GM12872 (cell line): Measurements from ENCODE around the gene WDR88.

ENCODE experiments used
- CTCF ChIP-seq: IDR thresholded peaks from 3 replicates; pipeline ENCODE4 v1.5.1; 2011; ENCODE audit warnings: low read depth, mild to moderate bottlenecking, low read length, moderate library complexity; ENCODE audit not compliant: insufficient read depth

The WDR88 gene

GRCh38 chr19:33195645-33196347 is 63.9 kb downstream of the WDR88 start:
- no peak for TF ChIP-seq CTCF

GRCh38 chr19:33196446-33197193 is 64.7 kb downstream of the WDR88 start:
- no peak for TF ChIP-seq CTCF

GRCh38 chr19:33197591-33198000 is 65.7 kb downstream of the WDR88 start:
- TF ChIP-seq CTCF = no peak

- TF ChIP-seq CTCF = no peak
Measured at GRCh38 chr19:33198169-33198568, 66.3 kb downstream of the WDR88 start.

GRCh38 chr19:33199441-33200265 is 67.7 kb downstream of the WDR88 start:
- no peak for TF ChIP-seq CTCF

- TF ChIP-seq CTCF = no peak
Measured at GRCh38 chr19:33201473-33201872, 69.6 kb downstream of the WDR88 start.
